ENCODE measurements around the gene CORO1C.

Gene CORO1C

DNA sequence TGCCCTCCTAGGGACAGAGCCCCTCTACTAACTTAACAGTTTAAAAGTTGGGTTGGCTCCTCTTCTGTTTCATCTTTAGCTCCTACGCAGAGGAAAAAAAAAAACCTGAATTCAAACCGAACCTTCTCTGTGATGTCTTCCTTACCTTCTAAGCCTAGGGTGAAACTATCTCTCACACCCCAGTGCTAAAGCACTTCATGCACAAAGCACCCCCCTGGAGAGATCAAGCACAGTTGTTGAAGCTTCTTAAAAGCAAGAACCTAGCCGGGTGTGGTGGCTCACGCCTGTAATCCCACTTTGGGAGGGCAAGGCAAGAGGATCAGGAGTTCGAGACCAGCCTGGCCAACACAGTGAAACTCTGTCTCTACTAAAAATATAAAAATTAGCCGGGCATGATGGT lies 37.6 kb downstream of the CORO1C start:
- DNase-seq: no peak

DNA sequence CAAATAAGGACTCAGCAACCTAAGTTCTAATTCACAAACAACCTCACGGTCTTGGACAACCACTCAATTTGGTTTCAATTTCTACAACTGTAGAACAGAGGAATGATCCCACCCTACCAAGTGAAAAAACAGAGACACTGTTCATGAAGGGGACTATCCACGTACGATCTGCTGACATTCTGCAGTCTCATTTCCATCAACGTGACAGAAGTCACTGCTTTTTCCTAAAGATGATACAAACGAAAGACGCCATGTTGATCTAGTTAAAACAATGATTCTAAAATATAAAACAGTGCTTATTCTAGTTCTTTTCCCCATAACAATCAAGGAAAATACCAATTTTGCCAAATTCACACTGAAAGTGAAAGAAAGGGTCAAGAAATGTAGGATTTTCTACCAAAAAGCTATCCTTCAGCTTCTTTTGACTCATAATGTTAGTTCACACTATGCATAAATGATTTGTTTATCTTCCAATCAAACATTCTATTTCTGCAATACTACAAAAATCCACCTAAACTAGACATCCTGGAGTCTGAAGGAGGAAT lies 38.1 kb downstream of the CORO1C start:
- DNase-seq: no peak

DNA sequence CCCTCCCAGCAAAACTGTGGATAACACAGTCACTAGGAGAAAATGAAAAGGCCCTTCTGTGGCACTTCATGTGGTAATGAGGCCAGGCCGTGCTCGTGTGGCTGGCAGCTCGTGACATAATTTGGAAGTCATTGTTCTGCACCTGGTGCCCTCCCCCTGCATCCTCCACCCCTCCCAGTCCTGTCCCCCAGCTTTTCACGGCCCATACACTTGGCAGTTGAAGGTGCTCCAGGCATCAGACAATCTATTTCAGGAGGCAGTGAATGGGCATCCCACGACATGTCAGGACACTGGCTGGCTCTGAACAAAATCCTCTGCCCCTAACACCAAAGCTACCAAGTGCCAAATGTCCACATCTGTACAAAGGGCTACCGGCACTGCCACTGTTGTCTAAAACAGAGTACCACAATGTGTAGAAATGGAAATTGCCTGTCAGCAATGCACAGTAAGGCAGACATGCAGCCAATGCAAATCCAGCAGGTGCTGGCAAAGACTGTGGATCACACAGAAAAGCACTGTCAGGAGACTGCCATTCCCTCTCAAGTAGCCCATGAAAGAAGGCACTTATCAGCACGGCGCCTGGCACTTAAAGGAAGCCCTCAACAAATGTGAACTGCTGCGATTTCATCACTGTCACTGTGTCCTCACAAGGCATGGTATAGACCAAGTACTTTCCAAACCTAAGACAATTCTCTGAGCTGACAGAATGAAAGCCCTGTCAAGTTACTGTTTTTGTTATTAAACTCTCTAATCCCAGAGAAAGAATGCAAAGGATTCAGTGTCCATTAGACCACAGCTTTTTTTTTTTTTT lies 39.1 kb downstream of the CORO1C start:
- no peak for DNase-seq

DNA sequence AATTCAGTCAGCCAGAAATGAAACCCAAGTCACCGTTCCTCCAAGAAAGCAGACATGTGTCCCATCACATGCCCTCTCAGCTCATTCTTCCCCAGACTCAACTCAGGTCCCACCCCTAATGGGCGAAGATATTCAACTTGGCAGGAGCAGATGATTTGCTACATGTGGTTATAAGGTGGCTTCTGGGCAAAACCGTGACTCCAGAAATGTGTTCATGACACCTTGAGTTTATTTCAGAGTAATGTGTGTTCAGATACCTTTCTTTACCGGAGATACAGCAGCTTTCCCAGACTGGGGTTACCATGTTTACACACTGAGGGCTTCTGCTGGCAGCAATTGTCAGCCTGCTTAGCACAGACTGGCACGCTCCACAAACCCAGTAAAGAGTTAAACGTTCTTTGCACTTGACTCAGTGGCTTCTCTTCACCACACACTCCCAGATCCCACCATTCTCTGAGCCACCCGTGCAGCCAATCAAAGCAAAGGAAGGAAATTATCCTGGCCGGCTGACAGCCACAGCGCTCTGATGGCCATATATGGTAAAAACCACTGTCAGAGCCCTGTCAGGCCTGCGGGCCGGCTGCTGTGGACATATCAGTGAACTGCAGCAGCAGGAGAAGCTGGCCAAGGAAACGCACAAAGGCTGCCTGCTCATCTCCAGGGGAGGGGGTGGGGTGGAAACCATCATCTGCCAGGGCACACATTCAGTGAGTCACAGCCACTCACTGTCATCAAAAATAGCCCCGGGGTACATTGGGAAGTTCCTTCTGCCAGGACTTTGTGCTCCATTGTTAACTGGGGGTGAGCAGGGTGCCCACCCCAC lies 39.9 kb downstream of the CORO1C start:
- DNase-seq: peak; percentile 82

DNA sequence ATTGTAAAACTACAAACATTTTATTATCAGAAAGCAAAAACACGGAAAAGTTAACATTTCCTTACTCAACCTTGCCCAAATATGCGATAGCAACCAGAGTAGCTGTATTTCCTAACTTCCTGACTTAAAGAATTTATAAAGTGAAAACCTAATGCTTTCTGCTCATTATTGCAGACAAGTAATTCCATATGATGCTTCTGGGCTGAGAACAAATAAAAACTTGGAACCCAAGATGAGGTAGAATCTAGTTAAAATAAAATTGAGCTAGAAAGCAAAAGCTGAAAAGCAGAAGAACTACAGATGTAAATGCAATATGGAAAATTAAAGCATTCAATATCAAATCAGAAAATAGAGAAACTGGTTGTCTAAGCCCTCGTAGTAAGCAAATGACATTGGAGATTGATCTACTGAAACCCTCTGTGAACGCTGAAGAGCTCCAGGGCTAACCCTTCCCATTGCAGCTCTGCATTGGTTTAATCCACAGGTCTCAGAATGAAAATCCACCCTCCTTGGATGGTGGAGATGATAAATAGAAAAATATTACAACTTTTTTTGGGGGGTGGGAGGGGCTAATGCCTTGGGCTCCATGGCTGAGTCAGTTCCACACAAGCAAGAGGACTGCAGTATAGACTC lies 40.7 kb downstream of the CORO1C start:
- DNase-seq: no peak

DNA sequence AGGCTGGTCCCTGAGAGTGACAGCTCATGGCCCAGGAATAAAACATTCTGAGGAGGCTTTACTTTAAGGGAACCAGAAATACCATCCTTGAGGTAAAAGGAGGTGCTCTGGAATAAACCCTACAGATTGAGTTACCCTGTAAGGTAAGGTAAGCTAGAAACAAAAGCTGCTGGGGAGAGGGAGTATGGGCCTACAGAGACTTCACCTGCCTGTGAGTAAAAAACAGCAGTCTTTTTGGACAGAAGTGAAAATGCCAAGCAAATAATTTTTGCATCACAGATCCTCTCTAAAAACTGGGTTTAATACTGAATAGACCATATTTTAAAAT lies 41.2 kb downstream of the CORO1C start:
- no peak for DNase-seq

DNA sequence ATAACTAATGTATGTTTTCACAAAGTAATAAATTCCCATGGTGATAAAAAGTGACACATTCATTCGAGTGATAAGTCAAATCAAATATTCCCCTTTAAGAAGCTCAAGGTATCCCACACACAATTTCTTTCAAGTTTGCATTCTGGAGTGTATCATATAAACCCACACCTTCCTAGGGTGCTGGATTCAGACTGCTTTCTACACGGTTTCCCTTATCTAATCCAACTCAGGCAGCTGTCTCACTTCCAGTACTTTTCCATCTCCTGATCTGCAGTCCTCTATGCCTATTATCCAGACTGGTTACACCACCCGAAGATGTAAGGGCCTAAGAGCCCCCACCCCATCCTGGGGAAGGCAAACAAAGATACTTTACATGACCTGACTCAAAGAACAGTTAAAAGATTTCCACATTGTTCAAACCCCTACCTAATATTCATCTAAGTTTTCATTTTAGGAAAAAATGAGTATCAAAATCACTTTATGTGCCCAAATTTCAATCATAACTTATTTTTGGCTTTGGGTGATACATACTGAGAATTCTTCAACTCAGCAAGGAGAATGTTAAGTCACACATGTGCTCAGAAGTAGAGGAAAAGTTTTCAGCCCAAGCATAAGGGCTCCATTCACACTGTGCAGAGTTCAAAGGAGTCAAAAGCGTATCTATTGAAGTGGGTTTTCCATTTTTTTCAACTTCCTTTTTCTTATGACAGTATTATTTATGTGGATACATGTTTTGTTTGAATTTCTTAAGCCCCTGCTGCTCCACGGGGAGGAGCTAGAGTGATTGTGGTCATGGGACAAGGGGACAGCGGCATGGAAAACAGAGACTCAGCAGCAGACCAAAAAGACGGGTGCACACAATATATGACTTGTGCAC lies 41.8 kb downstream of the CORO1C start:
- DNase-seq: peak; percentile 75

DNA sequence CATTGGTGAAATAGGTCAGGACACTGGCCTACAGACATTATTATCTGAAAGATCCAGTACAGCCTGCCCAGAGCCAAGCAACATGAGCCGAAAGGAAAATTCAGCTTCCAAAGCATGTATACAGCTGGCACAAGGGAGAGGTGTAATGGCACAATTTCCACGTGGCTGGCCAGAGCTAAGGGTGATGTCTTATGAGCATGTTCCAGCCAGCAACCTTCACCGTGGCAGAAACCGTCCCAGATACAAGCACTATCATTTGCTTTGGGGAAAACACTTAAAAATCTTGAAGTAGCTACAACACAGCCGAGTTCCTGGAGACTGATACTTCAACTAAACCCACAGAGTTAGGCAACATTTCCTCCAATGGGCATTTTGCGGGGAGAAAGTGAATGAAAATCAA lies 44.5 kb downstream of the CORO1C start:
- DNase-seq: no peak

DNA sequence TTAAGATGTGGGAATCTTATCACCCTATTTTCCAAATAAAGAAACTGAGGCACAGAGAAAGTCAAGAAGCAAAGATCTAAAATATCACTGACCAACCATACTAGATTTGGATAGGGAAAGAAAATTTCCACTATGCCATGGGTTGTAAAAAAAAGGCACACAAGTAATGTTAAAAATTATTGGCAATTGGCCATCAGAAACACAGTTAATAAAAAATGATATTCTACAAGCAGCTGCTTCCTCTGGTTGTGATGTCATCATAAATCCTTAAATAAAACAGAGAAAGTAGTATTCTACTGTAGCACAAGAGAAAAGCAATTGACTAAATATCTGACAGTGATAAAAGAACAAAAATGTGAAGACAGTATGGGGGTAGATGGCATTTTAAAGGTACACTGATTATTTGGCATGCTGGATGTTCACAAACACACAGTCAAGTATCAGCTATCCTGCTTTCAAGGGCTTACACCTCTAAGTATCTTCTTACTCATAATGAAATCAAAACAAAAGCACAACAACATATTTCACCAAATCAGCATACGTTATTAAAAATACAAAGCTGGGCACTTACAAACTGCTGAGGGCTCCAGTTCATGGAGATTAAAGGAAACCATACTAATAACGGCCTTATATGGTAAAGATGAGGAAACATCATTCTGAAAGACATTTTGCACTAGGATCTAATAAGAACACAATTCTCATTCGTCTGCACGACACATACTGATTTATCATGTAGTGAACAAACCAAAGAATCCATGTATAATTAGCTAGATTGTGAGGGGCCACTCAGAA lies 45.7 kb downstream of the CORO1C start:
- DNase-seq: no peak

DNA sequence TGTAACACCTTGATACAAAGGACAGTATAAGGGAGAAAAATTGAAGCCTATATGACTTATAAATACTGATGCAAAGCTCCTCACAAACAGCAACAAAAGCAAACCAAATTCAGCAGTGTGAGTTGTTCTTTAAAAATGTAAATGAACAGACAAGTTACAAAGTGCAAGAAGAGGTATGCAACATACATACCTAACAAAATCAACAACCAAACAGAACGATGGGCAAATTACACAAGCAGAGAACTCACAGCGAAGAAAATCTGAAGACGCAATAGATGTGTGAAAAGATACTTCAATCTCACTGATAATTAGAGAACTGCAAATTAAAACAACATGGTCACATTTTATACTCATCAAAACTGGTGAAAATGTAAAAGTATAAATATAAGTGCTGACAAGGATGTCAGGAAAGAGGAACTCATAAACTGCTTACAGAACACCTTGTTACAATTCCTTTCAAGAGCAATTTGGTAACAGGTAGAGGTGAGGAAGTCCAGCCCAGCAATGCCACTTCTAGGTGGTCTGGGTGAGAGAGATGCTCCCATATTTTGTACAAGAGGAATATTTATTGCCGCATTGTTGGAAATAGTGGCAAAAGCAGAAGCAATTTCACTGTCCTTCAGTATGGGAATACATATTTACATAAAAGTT lies 47.3 kb downstream of the CORO1C start:
- DNase-seq: no peak

DNA sequence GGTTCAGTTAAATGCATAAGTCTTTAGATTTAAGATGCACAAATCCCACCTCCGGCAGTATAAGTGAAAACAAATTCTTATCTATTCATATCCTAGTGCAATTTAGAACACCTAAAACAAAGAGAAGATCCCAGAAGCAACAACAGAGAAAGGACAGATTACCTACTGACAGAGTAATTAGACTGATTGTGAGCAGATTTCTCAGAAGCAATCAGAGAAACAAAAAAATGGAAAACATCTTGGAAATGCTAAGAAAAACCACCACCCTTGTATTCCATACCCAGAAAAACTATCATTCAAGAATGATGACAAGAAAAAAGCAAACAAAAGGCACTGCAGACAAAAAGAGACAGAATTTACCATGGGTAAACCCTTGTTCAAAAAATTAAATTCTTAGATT lies 50.0 kb downstream of the CORO1C start:
- no peak for DNase-seq

DNA sequence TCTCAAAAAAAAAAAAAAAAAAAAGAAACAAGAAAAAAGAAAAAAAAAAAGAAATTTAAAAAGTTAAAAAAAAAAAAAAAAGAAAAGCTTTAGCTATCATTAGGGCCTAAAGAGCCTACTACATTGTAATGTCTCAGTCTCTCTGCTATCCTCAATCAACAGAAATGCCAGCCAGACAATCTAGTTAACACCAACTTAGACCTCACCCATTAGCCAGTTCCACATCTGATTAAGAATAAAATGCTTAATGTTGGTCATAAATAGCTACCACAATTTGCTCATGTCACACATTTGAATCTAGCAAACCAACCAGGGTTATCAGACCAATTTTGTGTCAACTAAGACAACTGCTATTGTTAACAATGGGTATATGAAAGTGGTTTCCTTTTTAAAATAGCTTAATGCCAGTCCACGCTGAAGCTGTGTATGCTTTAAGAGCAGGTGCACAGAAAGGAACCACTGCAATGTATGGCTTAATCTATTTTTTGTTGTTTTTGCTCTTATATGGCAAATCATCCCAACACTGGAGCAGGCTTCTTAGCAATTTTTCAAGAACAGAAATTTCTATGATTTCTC lies 52.1 kb downstream of the CORO1C start:
- DNase-seq: no peak

DNA sequence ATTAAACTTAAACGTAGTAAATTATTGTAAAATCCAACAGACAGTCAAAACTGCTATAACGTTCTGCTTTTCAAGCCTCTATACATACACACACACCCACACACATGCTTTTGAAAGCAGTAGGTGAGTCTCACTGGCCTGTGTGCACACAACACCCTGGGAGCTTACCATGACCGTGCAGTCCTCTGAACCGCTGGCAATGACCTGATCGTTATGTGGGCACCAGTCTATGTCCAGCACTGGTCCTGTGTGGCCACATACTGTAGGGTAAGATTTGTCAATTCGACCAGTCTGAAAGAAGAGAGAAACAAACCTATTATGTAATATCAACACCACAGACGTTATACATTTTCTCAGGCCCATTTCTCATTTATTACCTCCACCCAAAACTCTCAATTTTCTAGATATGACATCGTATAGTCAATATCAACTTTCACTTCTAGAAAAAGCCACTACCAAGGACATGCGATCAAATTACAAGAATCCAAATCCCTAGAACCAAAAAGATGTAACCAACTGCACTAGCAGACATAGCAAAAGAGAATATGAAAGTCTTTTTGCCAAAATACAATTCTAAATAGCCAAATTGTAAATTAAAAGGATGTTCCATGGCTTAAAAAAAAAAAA lies 53.1 kb downstream of the CORO1C start:
- DNase-seq: no peak

DNA sequence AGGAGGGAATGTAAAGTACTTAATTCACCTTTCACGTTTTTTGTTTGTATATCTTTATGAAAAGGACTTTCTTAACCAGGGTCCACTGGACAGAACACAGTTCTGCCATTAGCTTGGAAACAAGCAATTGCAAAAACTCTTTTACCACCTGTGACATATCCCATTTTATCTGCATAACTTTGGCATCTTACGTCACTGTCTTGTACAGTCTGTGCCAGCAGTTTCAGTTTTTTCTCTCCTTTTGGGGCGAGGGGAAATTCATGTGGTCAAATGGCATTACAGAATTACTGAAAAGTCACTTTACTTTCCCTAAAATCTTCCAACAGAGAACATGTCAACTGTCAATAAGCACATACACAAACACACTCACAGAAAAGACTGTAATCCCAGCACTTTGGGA lies 53.9 kb downstream of the CORO1C start:
- no peak for DNase-seq

DNA sequence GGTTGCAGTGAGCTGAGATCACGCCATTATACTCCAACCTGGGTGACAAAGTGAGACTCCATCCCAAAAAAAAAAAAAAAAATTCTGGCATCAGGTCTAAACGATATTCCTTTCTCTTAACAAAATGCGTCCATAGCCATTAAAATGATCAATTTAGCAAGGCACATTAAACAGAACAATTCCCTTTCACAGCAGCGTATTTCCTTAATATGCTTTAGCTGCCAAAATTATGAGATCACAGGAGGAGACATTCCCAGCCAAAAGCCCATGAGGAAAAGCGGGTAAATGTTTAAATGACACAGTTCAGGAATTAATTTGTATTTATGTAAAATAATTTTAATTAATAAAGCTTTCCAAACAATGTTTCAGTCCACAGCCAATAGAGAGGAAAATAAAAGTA lies 54.6 kb downstream of the CORO1C start:
- DNase-seq: no peak

DNA sequence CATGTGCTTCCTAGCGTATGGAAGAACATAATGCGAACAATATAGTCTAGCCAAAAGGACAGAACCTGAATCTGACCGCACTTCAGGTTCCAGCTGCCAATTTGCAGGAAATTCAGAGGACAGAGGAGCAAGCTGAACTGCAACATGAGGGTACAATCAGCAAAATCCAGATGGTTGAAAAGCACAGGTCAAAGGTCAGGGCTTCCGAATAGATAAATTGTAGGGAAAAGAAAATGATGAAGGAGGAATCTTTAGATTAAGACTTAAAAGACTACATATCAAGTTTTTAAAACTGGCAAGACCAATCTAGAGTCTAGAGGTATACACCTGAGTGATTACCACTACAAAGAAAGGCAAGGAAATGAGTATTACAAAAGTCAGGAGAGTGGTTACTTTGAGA lies 55.5 kb downstream of the CORO1C start:
- no peak for DNase-seq

DNA sequence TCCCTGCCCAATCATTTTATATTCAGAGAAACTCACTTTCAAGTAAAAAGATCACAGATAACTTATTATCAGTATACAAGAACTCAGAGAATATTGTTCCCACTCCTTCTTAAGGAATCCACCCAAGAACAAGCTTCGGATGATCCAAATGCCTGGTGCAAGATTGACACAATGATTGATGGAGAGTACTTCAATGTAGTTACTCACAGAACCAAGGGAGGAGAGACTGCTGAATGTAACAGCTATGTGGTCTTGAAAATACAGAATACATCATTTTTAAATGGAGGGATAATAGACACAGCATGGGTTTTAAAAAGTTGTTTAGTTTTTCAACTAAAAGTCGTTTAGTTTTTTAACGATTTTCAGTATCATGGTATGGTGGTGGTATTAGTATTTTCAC lies 59.3 kb downstream of the CORO1C start:
- no peak for DNase-seq

DNA sequence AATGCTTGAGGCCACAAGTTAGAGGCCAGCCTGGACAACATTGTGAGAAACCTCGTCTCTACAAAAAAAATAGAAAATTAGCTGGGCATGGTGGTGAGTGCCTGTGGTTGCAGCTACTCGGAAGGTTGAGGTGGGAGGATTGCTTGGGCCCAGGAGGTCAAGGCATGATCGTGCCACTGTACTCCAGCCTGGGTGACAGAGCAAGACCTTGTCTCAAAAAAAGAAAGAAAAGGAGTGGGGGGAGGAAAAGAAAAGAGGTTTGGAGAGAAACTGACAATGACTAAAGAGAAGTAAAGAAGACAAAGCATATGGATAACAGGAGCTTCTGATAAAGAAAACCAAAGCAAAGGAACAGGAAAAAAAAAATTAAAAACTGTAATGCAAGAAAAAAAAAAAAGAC lies 60.2 kb downstream of the CORO1C start:
- DNase-seq: no peak

DNA sequence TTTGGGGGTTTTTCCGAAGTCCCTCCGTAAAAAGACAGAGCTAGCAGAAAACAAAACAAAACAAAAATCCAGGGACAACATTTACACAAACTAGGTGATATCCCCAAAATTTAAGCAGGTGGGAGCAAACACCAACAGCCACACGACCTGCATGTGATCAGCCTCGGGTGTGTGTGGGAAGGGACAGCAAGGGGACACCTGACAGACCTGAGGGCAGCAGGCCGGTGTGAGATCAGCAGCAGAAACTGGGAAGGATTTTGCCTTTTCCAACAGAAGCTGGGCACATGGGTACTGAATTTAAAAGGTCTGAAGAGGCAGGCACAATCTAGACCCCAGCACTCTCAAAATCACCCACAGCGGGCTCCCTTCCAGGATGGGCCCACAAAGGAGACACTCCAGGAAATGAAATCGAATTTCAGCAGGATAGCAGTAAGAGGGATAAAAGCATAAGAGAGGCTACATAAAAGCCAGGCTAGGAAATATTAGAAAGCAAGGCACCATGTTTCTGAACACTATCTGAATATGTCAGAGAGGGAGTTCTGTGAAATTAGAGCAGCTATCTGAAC lies 61.2 kb downstream of the CORO1C start:
- no peak for DNase-seq

DNA sequence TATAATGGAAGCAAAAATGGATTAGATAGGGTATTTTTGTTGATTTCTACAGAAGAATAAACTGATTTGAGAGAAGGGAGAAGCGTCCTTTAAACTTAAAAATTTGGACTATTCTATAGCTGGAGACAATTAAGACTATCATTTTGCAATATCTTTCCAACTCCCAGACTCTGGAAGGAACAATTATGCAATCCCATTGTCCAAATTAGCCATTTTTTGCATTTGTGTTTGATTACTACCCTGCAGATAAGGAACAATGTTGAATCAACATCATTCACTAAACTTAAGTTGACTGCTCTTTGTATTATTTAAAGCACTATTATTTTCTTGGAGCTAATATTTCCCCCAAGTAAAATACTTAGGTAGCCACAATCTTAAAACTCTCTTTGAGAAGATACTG lies 62.8 kb downstream of the CORO1C start:
- DNase-seq: no peak

All from activated CD8-positive, alpha-beta memory T cell treated with anti-CD3 and anti-CD28 coated beads for 24 hours (primary cell).